ENCODE measurements around the gene RBMS2. TPM values are rescaled to one million over a fixed set of nuclear protein-coding genes. Genes with fewer than 3 reads are reported as not detected.

Gene RBMS2
- total RNA-seq, 4 donors from 2014 or later = 4.1 to 11.0 (median 5.4) TPM

DNA sequence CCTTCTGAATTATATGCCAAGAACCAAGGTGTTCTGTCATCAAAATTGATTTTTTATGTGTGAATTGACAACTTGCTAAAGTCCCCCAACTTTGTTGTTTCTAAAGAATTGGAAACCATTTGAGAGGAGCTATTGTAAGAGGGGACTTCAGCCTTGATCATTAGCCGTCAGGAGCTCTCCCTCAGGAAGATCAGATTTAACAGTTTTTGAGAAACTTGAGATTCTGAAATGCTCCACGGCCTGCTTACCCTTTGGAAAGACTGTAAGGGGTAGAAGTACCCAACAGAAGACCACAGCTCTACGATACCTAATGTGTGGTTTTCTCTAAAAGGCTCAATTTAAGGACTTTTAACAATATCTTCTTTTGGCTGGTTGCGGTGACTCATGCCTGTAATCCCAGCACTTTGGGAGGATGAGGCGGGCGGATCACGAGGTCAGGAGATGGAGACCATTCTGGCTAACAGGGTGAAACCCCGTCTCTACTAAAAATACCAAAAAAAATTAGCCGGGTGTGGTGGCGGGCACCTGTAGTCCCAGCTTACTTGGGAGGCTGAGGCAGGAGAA is 57.4 kb downstream of the RBMS2 start:
- Histone ChIP-seq H3K27me3 (no peaks in the 10 kb centered on the region), H3K27ac (no peak overlapping the region), H3K4me3 (no peak overlapping the region), H3K9me3 (no peaks in the 10 kb centered on the region), H3K36me3 (peaks cover 0 to 12% of the 10 kb centered on the region in 2 donors), H3K4me1 (no peaks in the 10 kb centered on the region)
- intact Hi-C loops (cut with DNase I; ENCODE audit: low total_unique reads) = no loop called here
- in situ Hi-C loops (cut with MboI; ENCODE audit: low sequenced_read_pairs in 4 of 4) = no loop called here
- TF ChIP-seq CTCF (IDR thresholded peaks at IDR 0.05 in 4 of 5, conservative IDR thresholded peaks at IDR 0.05 in 1 of 5) (no peak), POLR2A (IDR thresholded peaks at IDR 0.05) (no peak)
- ATAC-seq (no peak), DNase-seq (no peak)

GRCh38 chr12:56581418-56582145 is 60.0 kb downstream of the RBMS2 start:
- Histone ChIP-seq H3K9me3 (no peaks in the 10 kb centered on the region), H3K27me3 (no peaks in the 10 kb centered on the region), H3K4me1 (no peaks in the 10 kb centered on the region), H3K27ac (no peak overlapping the region), H3K36me3 (peaks cover 0 to 12% of the 10 kb centered on the region in 2 donors), H3K4me3 (no peak overlapping the region)
- no peak for TF ChIP-seq POLR2A (IDR thresholded peaks at IDR 0.05)
- TF ChIP-seq CTCF (IDR thresholded peaks at IDR 0.05 in 4 of 5, conservative IDR thresholded peaks at IDR 0.05 in 1 of 5) = no peak
- in situ Hi-C loops (cut with MboI; ENCODE audit: low sequenced_read_pairs in 4 of 4) = no loop called here
- intact Hi-C loops (cut with DNase I; ENCODE audit: low total_unique reads) = no loop called here
- ATAC-seq (no peak), DNase-seq (no peak)

GRCh38 chr12:56585098-56585497 is 63.5 kb downstream of the RBMS2 start:
- in situ Hi-C loops (cut with MboI; ENCODE audit: low sequenced_read_pairs in 4 of 4) (no loop called here), intact Hi-C loops (cut with DNase I; ENCODE audit: low total_unique reads) (no loop called here)
- peaks cover 0 to 28% of the 10 kb centered on the region in 2 donors for H3K36me3 ChIP-seq
- H3K9me3 ChIP-seq = no peaks in the 10 kb centered on the region
- DNase-seq (no peak), ATAC-seq (no peak)
- H3K4me1 ChIP-seq = no peaks in the 10 kb centered on the region
- H3K4me3 ChIP-seq = no peak overlapping the region
- no peak overlapping the region for H3K27ac ChIP-seq
- TF ChIP-seq CTCF (IDR thresholded peaks at IDR 0.05 in 4 of 5, conservative IDR thresholded peaks at IDR 0.05 in 1 of 5) (no peak), POLR2A (IDR thresholded peaks at IDR 0.05) (no peak)
- no peaks in the 10 kb centered on the region for H3K27me3 ChIP-seq

DNA sequence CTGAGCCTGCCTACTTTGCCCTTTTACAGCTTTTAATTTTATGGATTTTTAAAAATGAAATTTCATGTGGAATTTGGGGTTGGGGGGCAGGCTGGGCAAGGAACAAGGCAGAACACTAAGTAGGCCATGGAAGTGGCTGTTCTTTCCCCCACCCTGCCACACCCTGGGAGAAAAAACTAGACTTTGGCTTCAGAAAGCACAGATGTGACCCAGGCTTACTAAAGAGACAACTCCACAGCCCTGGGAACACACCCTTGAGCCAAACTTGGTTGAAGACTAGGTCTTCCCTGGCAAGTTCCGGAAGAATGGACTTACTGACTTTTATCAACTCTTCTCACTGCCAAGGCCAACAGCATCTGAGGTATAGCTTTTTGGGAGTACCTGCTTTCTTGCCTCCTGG is 68.2 kb downstream of the RBMS2 start:
- no peak overlapping the region for H3K4me3 ChIP-seq
- no peak for ATAC-seq
- H3K36me3 ChIP-seq = peaks cover 0 to 15% of the 10 kb centered on the region in 2 donors
- no peak for DNase-seq
- no peak overlapping the region for H3K27ac ChIP-seq
- no peaks in the 10 kb centered on the region for H3K9me3 ChIP-seq
- H3K4me1 ChIP-seq = no peaks in the 10 kb centered on the region
- in situ Hi-C loops (cut with MboI; ENCODE audit: low sequenced_read_pairs in 4 of 4) = no loop called here
- intact Hi-C loops (cut with DNase I; ENCODE audit: low total_unique reads) = loop anchor here (5.0 kb wide), 1 partner anchor 77 kb away; no protein-coding TSS in a partner anchor
- TF ChIP-seq POLR2A (IDR thresholded peaks at IDR 0.05) (no peak), CTCF (IDR thresholded peaks at IDR 0.05 in 4 of 5, conservative IDR thresholded peaks at IDR 0.05 in 1 of 5) (no peak)
- no peaks in the 10 kb centered on the region for H3K27me3 ChIP-seq
